Measurements from ENCODE around the gene COL4A6.

COL4A6 gene

GRCh38 chrX:108167211-108167872, 270.9 kb downstream of the COL4A6 start:
- Histone ChIP-seq H3K36me3 (ENCODE audit: control insufficient read depth, low read length) (no peaks in the 10 kb centered on the region), H4K20me1 (ENCODE audit: control insufficient read depth, insufficient read depth, low read depth, low read length) (no peaks in the 10 kb centered on the region), H3K4me1 (ENCODE audit: control insufficient read depth, low read length) (no peaks in the 10 kb centered on the region), H3K4me3 (ENCODE audit: low read length) (no peak overlapping the region), H3F3A (ENCODE audit: control insufficient read depth, insufficient read depth) (no peaks in the 10 kb centered on the region), H3K27me3 (ENCODE audit: control insufficient read depth, low read length) (no peaks in the 10 kb centered on the region), H3K79me2 (ENCODE audit: control insufficient read depth, low read length) (no peaks in the 10 kb centered on the region), H3K4me2 (ENCODE audit: low read length) (no peak overlapping the region), H3K9me2 (replicated peaks; ENCODE audit: control insufficient read depth, low read length) (no peaks in the 10 kb centered on the region), H3K27ac (ENCODE audit: low read depth, low read length) (no peak overlapping the region), H3K9me3 (ENCODE audit: control insufficient read depth, insufficient read depth, low read length) (no peaks in the 10 kb centered on the region)
- TF ChIP-seq CTCF (IDR thresholded peaks at IDR 0.05; ENCODE audit: low read depth, low read length, poor library complexity, severe bottlenecking) (no peak), EZH2phosphoT487 (IDR thresholded peaks at IDR 0.05; ENCODE audit: borderline replicate concordance, low read length) (no peak)

GRCh38 chrX:108165383-108166111, 272.7 kb downstream of the COL4A6 start:
- Histone ChIP-seq H3K4me2 (ENCODE audit: low read length) (no peak overlapping the region), H3K4me1 (ENCODE audit: control insufficient read depth, low read length) (no peaks in the 10 kb centered on the region), H4K20me1 (ENCODE audit: control insufficient read depth, insufficient read depth, low read depth, low read length) (no peaks in the 10 kb centered on the region), H3K9me3 (ENCODE audit: control insufficient read depth, insufficient read depth, low read length) (no peaks in the 10 kb centered on the region), H3K27me3 (ENCODE audit: control insufficient read depth, low read length) (no peaks in the 10 kb centered on the region), H3K36me3 (ENCODE audit: control insufficient read depth, low read length) (no peaks in the 10 kb centered on the region), H3K4me3 (ENCODE audit: low read length) (no peak overlapping the region), H3K79me2 (ENCODE audit: control insufficient read depth, low read length) (no peaks in the 10 kb centered on the region), H3F3A (ENCODE audit: control insufficient read depth, insufficient read depth) (no peaks in the 10 kb centered on the region), H3K9me2 (replicated peaks; ENCODE audit: control insufficient read depth, low read length) (no peaks in the 10 kb centered on the region), H3K27ac (ENCODE audit: low read depth, low read length) (no peak overlapping the region)
- TF ChIP-seq CTCF (IDR thresholded peaks at IDR 0.05; ENCODE audit: low read depth, low read length, poor library complexity, severe bottlenecking) (peak; percentile 25), EZH2phosphoT487 (IDR thresholded peaks at IDR 0.05; ENCODE audit: borderline replicate concordance, low read length) (no peak)

GRCh38 chrX:108163333-108164082, 274.7 kb downstream of the COL4A6 start:
- no peaks in the 10 kb centered on the region for H3K9me3 ChIP-seq (ENCODE audit: control insufficient read depth, insufficient read depth, low read length)
- no peaks in the 10 kb centered on the region for H3F3A ChIP-seq (ENCODE audit: control insufficient read depth, insufficient read depth)
- H3K79me2 ChIP-seq (ENCODE audit: control insufficient read depth, low read length) = no peaks in the 10 kb centered on the region
- no peak overlapping the region for H3K4me3 ChIP-seq (ENCODE audit: low read length)
- H3K4me1 ChIP-seq (ENCODE audit: control insufficient read depth, low read length) = no peaks in the 10 kb centered on the region
- H4K20me1 ChIP-seq (ENCODE audit: control insufficient read depth, insufficient read depth, low read depth, low read length) = no peaks in the 10 kb centered on the region
- H3K27ac ChIP-seq (ENCODE audit: low read depth, low read length) = no peak overlapping the region
- TF ChIP-seq CTCF (IDR thresholded peaks at IDR 0.05; ENCODE audit: low read depth, low read length, poor library complexity, severe bottlenecking) (no peak), EZH2phosphoT487 (IDR thresholded peaks at IDR 0.05; ENCODE audit: borderline replicate concordance, low read length) (no peak)
- no peak overlapping the region for H3K4me2 ChIP-seq (ENCODE audit: low read length)
- H3K36me3 ChIP-seq (ENCODE audit: control insufficient read depth, low read length) = no peaks in the 10 kb centered on the region
- H3K27me3 ChIP-seq (ENCODE audit: control insufficient read depth, low read length) = no peaks in the 10 kb centered on the region
- no peaks in the 10 kb centered on the region for H3K9me2 ChIP-seq (replicated peaks; ENCODE audit: control insufficient read depth, low read length)

All from DOHH2 (cell line).